22Rv1 (cell line): Measurements from ENCODE around the gene OTUD4.

Experiments used
- H3K27ac ChIP-seq: fragments of 450-650 bp; 2 replicates; pipeline ENCODE4 v1.5.1; 2017
- CTCF ChIP-seq: fragments of 450-650 bp; IDR thresholded peaks from 2 replicates; pipeline ENCODE4 v1.5.1; 2017; ENCODE audit warnings: mild to moderate bottlenecking
- ZFX ChIP-seq: fragments of 450-650 bp; IDR thresholded peaks from 2 replicates; pipeline ENCODE4 v1.6.1; 2017; ENCODE audit warnings: antibody characterized with exemption, borderline replicate concordance

The OTUD4 gene

DNA sequence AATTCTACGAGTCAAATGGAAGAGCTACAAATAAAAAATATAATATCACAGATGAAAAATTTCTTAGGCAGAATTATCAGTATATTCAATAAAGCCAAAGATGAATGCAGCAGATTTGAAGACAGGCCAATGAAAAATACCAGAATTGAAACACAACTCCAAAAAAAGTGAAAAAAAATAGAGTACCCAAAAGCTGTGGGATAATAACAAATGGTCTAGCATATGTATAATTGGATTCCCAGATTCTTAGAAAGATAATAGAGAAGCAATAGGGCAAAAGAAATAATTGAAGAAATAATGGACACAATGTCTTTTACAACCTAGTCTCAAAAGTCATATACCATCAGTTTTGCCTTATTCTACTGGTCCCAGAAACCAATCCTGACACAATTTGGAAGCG, 86.8 kb downstream of the OTUD4 start:
- H3K27ac ChIP-seq: no peak overlapping the region
- TF ChIP-seq CTCF: no peak
- TF ChIP-seq ZFX: no peak

- H3K27ac ChIP-seq: no peak overlapping the region
- TF ChIP-seq CTCF (no peak), ZFX (no peak)
These were observed 90.0 kb downstream of the OTUD4 start for GRCh38 chr4:145090380-145090779.

GRCh38 chr4:145083891-145084605, 96.3 kb downstream of the OTUD4 start:
- no peak for TF ChIP-seq CTCF
- TF ChIP-seq ZFX: no peak
- H3K27ac ChIP-seq: no peak overlapping the region
